Central memory CD8-positive, alpha-beta T cell (primary cell): ENCODE measurements around the gene SPHKAP.

Source experiments
- ATAC-seq: fragments of 150-1000 bp; cut with Tn5 transposase; replicated peaks from 2 replicates; pipeline ENCODE4 v1.10.0; 2022; ENCODE audit warnings: mild to moderate bottlenecking, moderate FRiP score, moderate number of reproducible peaks; ENCODE audit not compliant: poor library complexity, severe bottlenecking; ENCODE audit errors: extremely low read depth
- DNase-seq, 2 donors: peaks; one replicate each; pipeline ENCODE4 v3.0.0; 2021; ENCODE audit warnings: low spot score in 2 of 2
- H3K27ac Mint-ChIP-seq: one replicate; pipeline ENCODE4 v1.8.0; 2022; ENCODE audit warnings: low read depth, mild to moderate bottlenecking, moderate library complexity, mixed read lengths
- H3K27me3 Mint-ChIP-seq: one replicate; pipeline ENCODE4 v1.8.0; 2022; ENCODE audit warnings: mixed read lengths
- H3K36me3 Mint-ChIP-seq: one replicate; pipeline ENCODE4 v1.8.0; 2022; ENCODE audit warnings: mild to moderate bottlenecking, moderate library complexity, mixed read lengths; ENCODE audit not compliant: insufficient read depth
- H3K4me1 Mint-ChIP-seq: one replicate; pipeline ENCODE4 v1.8.0; 2022; ENCODE audit warnings: mixed read lengths
- H3K4me3 Mint-ChIP-seq: one replicate; pipeline ENCODE4 v1.8.0; 2022; ENCODE audit warnings: mild to moderate bottlenecking, moderate library complexity, mixed read lengths
- H3K9me3 Mint-ChIP-seq: one replicate; pipeline ENCODE4 v1.8.0; 2022; ENCODE audit warnings: mixed read lengths

Gene SPHKAP

DNA sequence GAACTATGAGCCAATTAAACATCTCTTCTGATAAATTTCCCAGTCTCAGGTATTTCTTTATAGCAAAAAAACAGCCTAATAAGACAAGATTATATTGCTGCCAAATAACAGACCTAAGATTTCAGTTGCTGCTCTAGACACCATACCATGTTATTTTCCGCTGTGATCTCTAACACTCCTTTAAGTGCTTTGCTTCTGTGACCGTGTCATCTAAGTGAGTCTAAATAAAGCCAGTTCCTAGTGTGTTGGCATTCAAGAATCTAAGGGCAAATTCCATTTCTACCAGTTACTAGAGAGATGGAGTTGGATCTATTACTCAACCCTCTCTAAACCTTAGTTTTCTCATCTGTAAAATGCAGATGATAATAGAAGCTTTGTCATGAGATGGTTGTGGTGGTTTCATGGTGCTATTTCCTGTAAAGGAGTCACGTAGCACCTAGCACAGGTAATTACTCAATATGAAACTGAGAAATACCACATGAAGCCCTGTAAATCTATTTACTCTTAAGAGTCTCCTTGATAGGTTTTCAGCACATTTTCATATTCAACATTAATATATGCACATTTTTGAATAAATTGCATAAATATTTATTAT, 40.5 kb downstream of the SPHKAP start:
- Mint-ChIP-seq H3K36me3 (no peaks in the 10 kb centered on the region), H3K27ac (no peak overlapping the region), H3K4me3 (no peak overlapping the region), H3K27me3 (no peaks in the 10 kb centered on the region), H3K4me1 (no peaks in the 10 kb centered on the region), H3K9me3 (peaks cover 28% of the 10 kb centered on the region)
- DNase-seq (no peak), ATAC-seq (no peak)

GRCh38 chr2:228136027-228136426, 45.5 kb downstream of the SPHKAP start:
- Mint-ChIP-seq H3K27me3 (no peaks in the 10 kb centered on the region), H3K9me3 (peaks cover 21% of the 10 kb centered on the region), H3K36me3 (no peaks in the 10 kb centered on the region), H3K4me1 (no peaks in the 10 kb centered on the region), H3K4me3 (no peak overlapping the region), H3K27ac (no peak overlapping the region)
- no peak for DNase-seq
- ATAC-seq = no peak

DNA sequence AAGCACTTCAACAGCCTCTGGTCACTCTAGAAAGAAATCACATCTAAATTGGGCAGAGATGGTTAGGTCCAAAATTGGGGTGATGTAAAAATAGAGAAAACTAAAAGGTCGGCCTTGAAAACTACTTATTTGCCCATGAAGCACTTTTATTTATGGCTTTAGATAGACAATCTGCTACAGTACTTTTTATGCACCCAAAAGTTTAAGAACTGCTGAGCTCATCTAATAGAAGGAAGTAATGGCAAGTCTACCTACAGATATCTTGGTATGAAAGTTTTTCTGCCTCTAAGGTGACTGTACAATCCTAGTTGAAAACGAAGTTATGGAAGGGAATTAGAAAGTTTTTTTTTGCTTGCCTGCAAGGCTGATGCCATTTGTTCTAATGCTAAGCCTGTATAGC, 46.2 kb downstream of the SPHKAP start:
- no peak overlapping the region for H3K27ac Mint-ChIP-seq
- H3K9me3 Mint-ChIP-seq = peaks cover 15% of the 10 kb centered on the region
- no peaks in the 10 kb centered on the region for H3K4me1 Mint-ChIP-seq
- ATAC-seq = no peak
- H3K4me3 Mint-ChIP-seq = no peak overlapping the region
- H3K36me3 Mint-ChIP-seq = no peaks in the 10 kb centered on the region
- DNase-seq = no peak
- H3K27me3 Mint-ChIP-seq = no peaks in the 10 kb centered on the region

DNA sequence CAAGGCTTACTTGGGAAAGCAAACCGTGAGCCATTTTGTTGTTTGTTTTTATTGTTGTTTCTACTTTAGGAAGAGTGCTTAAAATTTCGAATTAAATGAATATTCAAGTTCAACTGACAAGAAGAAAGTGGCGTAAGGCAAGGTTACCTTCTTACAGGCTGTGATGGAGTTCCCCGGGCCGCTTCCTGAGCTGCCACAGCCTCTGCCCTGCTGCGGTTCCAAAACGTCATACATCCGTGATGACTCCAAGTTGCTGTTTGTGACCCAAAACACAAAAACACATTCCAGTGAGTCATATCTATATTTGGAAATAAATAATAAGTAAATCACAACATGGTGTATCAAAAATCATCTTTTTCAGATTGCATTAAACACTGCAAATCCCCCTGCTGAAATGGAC, 49.7 kb downstream of the SPHKAP start:
- Mint-ChIP-seq H3K9me3 (peaks cover 7% of the 10 kb centered on the region), H3K4me3 (no peak overlapping the region), H3K4me1 (no peaks in the 10 kb centered on the region), H3K36me3 (no peaks in the 10 kb centered on the region), H3K27ac (no peak overlapping the region), H3K27me3 (no peaks in the 10 kb centered on the region)
- no peak for ATAC-seq
- DNase-seq = no peak

DNA sequence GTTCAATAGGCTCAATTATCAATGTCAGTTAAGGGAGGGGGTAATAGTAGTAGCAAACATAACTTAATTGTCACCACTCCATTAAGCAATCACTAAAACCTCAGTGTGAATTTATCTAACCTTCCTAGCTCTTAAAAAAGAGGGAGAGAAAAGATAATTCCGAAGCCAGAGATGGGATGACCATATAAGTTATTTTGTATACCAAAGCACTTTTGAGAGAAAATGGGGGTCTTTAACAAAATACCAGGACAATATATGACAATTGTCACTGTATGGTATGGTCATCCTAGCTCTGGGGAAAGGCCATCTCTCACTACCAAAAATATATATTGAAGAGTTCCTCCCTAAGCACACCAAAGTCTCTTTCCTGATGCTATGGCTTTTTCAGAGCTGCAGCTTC, 55.1 kb downstream of the SPHKAP start:
- Mint-ChIP-seq H3K9me3 (peaks cover 5% of the 10 kb centered on the region), H3K27ac (no peak overlapping the region), H3K36me3 (no peaks in the 10 kb centered on the region), H3K27me3 (no peaks in the 10 kb centered on the region), H3K4me3 (no peak overlapping the region), H3K4me1 (no peaks in the 10 kb centered on the region)
- DNase-seq (no peak), ATAC-seq (no peak)

GRCh38 chr2:228118940-228119339, 62.5 kb downstream of the SPHKAP start:
- Mint-ChIP-seq H3K27ac (no peak overlapping the region), H3K9me3 (peaks cover 14% of the 10 kb centered on the region), H3K4me3 (no peak overlapping the region), H3K27me3 (no peaks in the 10 kb centered on the region), H3K4me1 (no peaks in the 10 kb centered on the region), H3K36me3 (no peaks in the 10 kb centered on the region)
- DNase-seq (no peak), ATAC-seq (no peak)

DNA sequence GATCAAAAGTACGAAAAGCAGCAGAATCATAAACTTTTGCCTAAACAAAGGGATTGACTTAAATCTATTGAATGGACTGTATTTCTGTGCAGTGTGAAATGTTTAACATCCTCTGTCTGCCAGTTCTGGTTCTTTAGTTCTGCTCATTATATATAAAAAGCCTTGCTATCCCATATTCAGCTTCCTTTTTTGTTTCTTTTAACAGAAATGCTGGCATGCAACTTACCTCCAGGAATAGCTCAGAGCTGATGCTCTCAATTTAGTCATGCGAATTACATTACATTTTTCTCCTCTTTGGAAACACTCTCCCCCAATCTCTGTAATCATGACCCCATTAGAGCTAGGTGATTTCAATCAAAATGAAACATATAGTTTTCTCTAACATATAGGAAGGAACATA, 73.6 kb downstream of the SPHKAP start:
- Mint-ChIP-seq H3K36me3 (no peaks in the 10 kb centered on the region), H3K27me3 (no peaks in the 10 kb centered on the region), H3K4me3 (no peak overlapping the region), H3K27ac (no peak overlapping the region), H3K4me1 (no peaks in the 10 kb centered on the region), H3K9me3 (peaks cover 5% of the 10 kb centered on the region)
- ATAC-seq = no peak
- DNase-seq = no peak

DNA sequence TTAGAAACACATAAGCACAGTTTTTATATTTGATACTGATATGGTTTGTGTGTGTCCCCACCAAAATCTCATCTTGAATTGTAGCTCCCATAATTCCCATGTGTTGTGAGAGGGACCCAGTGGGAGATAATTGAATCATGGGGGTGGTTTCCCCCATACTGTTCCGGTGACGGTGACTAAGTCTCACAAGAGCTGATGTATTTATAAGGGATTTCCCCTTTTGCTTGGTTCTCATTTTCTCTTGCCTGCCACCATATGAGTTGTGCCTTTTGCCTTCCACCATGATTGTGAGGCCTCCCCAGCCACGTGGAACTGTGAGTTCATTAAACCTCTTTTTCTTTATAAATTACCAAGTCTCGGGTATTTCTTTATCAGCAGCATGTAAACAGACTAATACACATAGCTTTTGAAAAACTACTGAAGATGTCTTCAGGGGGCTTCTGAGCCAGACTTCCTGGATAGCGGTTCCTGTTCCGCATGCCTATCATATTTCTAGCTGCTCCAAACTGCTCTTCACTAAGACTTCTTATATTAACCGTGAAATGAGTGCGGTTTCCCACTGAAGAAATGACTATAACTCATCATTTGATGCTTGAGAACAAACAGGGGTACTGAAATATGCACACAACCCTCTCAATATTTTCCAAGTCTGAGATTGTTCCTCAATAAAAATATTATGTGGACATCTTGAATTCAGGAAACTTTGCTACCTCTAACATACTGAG, 75.8 kb downstream of the SPHKAP start:
- H3K9me3 Mint-ChIP-seq = peaks cover 11% of the 10 kb centered on the region
- H3K4me3 Mint-ChIP-seq = no peak overlapping the region
- no peaks in the 10 kb centered on the region for H3K27me3 Mint-ChIP-seq
- H3K4me1 Mint-ChIP-seq = no peaks in the 10 kb centered on the region
- no peak overlapping the region for H3K27ac Mint-ChIP-seq
- DNase-seq = no peak
- no peak for ATAC-seq
- no peaks in the 10 kb centered on the region for H3K36me3 Mint-ChIP-seq

DNA sequence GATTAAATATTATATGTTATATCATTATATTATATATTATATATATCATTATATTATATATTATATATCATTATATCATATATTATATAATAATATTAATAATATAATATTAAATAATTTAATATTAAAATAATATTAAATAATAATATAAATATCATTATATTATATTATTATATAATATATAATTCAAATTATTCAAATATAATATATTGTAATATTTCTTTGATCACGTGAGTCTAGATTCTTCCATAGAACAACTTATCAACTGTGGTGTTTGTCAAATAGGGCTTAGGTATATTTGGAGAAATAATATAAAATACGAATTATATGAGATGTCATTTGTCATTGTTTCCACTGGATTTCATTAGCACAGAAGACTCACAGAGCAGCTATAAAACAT, 77.3 kb downstream of the SPHKAP start:
- peaks cover 17% of the 10 kb centered on the region for H3K9me3 Mint-ChIP-seq
- DNase-seq (no peak), ATAC-seq (no peak)

GRCh38 chr2:228103379-228103778, 78.1 kb downstream of the SPHKAP start:
- no peak for ATAC-seq
- H3K4me3 Mint-ChIP-seq = no peak overlapping the region
- H3K36me3 Mint-ChIP-seq = no peaks in the 10 kb centered on the region
- H3K27me3 Mint-ChIP-seq = no peaks in the 10 kb centered on the region
- DNase-seq = no peak
- H3K27ac Mint-ChIP-seq = no peak overlapping the region
- no peaks in the 10 kb centered on the region for H3K4me1 Mint-ChIP-seq
- peaks cover 17% of the 10 kb centered on the region for H3K9me3 Mint-ChIP-seq

More for the DNA sequence above, 77.3 kb downstream of the SPHKAP start:
- Mint-ChIP-seq H3K36me3 (no peaks in the 10 kb centered on the region), H3K4me1 (no peaks in the 10 kb centered on the region), H3K27ac (no peak overlapping the region), H3K27me3 (no peaks in the 10 kb centered on the region), H3K4me3 (no peak overlapping the region)

DNA sequence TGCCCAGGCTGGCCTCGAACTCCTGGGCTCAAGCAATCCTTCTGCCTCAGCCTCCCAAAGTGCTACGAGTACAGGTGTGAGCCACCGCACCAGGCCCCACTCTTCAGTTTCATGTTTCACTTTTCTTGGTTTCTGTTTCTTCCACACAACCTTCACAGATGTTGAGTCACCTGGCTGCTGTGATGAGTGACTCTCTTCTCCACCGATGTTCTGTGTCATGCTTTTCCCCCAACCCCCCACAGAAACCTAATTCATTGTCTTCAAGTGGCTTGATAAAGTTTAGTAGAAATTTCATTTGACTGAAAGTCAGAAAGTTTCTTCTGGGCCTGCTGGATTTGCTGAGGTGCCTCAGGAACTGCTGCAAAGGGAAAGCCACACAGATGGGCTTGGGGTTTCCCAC, 78.5 kb downstream of the SPHKAP start:
- peaks cover 17% of the 10 kb centered on the region for H3K9me3 Mint-ChIP-seq
- no peaks in the 10 kb centered on the region for H3K27me3 Mint-ChIP-seq
- no peak for ATAC-seq
- H3K36me3 Mint-ChIP-seq = no peaks in the 10 kb centered on the region
- H3K4me1 Mint-ChIP-seq = no peaks in the 10 kb centered on the region
- H3K27ac Mint-ChIP-seq = no peak overlapping the region
- H3K4me3 Mint-ChIP-seq = no peak overlapping the region
- DNase-seq = no peak

- H3K9me3 Mint-ChIP-seq = peaks cover 15% of the 10 kb centered on the region
Observed at GRCh38 chr2:228094377-228094921, 87.0 kb downstream of the SPHKAP start.

DNA sequence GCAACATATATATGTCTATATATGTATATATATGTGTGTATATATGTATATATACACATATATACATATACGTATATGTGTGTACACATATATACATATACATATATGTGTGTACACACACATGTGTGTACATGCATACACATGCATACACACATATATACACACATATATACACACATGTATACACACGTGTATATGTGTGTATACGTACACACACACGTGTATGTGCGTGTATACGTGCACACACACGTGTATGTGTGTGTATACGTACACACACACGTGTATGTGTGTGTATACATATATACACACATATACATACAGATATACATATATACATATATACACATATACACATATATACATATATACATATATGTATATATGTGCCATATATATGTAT, 89.4 kb downstream of the SPHKAP start:
- peaks cover 29% of the 10 kb centered on the region for H3K9me3 Mint-ChIP-seq
- H3K4me1 Mint-ChIP-seq = no peaks in the 10 kb centered on the region
- ATAC-seq (no peak), DNase-seq (no peak)
- H3K27me3 Mint-ChIP-seq = no peaks in the 10 kb centered on the region
- H3K4me3 Mint-ChIP-seq = no peak overlapping the region
- no peaks in the 10 kb centered on the region for H3K36me3 Mint-ChIP-seq
- H3K27ac Mint-ChIP-seq = no peak overlapping the region

More at GRCh38 chr2:228094377-228094921, 87.0 kb downstream of the SPHKAP start:
- no peak for ATAC-seq
- DNase-seq = no peak
- H3K27me3 Mint-ChIP-seq = no peaks in the 10 kb centered on the region
- H3K4me1 Mint-ChIP-seq = no peaks in the 10 kb centered on the region
- no peak overlapping the region for H3K27ac Mint-ChIP-seq
- H3K36me3 Mint-ChIP-seq = no peaks in the 10 kb centered on the region
- no peak overlapping the region for H3K4me3 Mint-ChIP-seq
